Measurements from ENCODE around the gene PLXNA4. TPM values are rescaled to one million over a fixed set of nuclear protein-coding genes. Genes with fewer than 3 reads are reported as not detected.
A peak's percentile ranks its signal among the peaks of the same experiment; 100 is the strongest.

PLXNA4 gene
- total and polyA plus RNA-seq, 3 donors from 2014 or later = 3.4 to 5.5 (median 3.8) TPM

DNA sequence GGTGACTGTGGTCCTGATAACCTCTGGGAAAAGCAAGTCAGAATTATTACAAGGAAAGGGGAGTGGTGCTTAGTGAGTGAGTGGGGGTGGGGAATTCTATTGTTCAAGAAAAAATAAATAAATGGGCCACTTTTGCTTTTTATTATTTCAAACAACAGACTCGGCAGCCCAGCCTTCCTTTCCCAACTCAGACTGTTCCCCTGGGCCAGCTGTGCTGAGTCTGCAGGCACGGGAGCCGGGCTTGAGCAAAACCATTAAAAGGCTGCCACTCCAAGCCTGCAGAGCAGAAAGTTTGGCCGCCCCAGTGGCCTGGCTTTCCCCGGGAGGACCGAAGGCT lies 90.0 kb downstream of the PLXNA4 start:
- Histone ChIP-seq H3K27me3 (no peaks in the 10 kb centered on the region), H3K4me1 (peaks cover 3% of the 10 kb centered on the region), H3K27ac (no peak overlapping the region), H3K36me3 (ENCODE audit: low read depth, missing control alignments) (no peaks in the 10 kb centered on the region), H3K4me3 (no peak overlapping the region), H3K9me3 (no peaks in the 10 kb centered on the region)
- DNase-seq = peak; percentile 52
- intact Hi-C loops (cut with DNase I; ENCODE audit: low total_unique reads) = loop anchor here (10.0 kb wide), 1 partner anchor 81 kb away; no protein-coding TSS in a partner anchor
- TF ChIP-seq CTCF (IDR thresholded peaks at IDR 0.05) (no peak), POLR2A (IDR thresholded peaks at IDR 0.05) (no peak)
- WGBS, 2 donors = 37 to 42% methylated on average over 6 of the region's 6 CpGs

GRCh38 chr7:132485600-132486273 lies 90.5 kb downstream of the PLXNA4 start:
- DNase-seq = no peak
- Histone ChIP-seq H3K27me3 (no peaks in the 10 kb centered on the region), H3K4me3 (no peak overlapping the region), H3K9me3 (no peaks in the 10 kb centered on the region), H3K4me1 (peaks cover 4% of the 10 kb centered on the region), H3K27ac (no peak overlapping the region), H3K36me3 (ENCODE audit: low read depth, missing control alignments) (no peaks in the 10 kb centered on the region)
- intact Hi-C loops (cut with DNase I; ENCODE audit: low total_unique reads) = loop anchor here (10.0 kb wide), 1 partner anchor 81 kb away; no protein-coding TSS in a partner anchor
- WGBS, 2 donors = 75 to 76% methylated on average over 9 of the region's 9 CpGs
- TF ChIP-seq POLR2A (IDR thresholded peaks at IDR 0.05) = no peak
- no peak for TF ChIP-seq CTCF (IDR thresholded peaks at IDR 0.05)

DNA sequence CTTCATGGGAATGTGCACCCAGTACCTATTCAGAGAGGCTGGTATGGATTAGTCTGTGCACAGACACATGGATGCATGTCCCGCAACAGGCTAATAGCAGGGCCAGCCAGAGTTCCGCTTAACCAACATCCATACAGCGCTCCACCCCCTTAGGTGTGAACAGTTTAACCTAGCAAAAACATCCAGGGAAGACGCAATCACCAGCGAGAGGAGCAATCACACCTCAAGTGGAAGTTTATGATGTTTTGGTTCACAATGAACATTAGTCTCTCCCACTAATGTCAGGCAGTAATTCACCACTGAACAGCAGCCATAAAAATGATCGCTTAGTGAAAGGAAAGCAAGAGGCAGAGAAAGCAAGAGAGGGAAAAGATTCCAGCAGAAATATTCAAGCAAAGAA lies 91.1 kb downstream of the PLXNA4 start:
- no peak overlapping the region for H3K4me3 ChIP-seq
- H3K4me1 ChIP-seq = peaks cover 5% of the 10 kb centered on the region
- no peak for DNase-seq
- H3K27ac ChIP-seq = no peak overlapping the region
- no peaks in the 10 kb centered on the region for H3K36me3 ChIP-seq (ENCODE audit: low read depth, missing control alignments)
- no peak for TF ChIP-seq POLR2A (IDR thresholded peaks at IDR 0.05)
- no peak for TF ChIP-seq CTCF (IDR thresholded peaks at IDR 0.05)
- H3K9me3 ChIP-seq = no peaks in the 10 kb centered on the region
- no peaks in the 10 kb centered on the region for H3K27me3 ChIP-seq
- WGBS, 2 donors = 91 to 92% methylated on average over 6 of the region's 6 CpGs
- intact Hi-C loops (cut with DNase I; ENCODE audit: low total_unique reads) = loop anchor here (10.0 kb wide), 1 partner anchor 80 kb away; no protein-coding TSS in a partner anchor

- no peak overlapping the region for H3K4me3 ChIP-seq
- peaks cover 5% of the 10 kb centered on the region for H3K4me1 ChIP-seq
- DNase-seq = no peak
- no peak overlapping the region for H3K27ac ChIP-seq
- no peaks in the 10 kb centered on the region for H3K9me3 ChIP-seq
- intact Hi-C loops (cut with DNase I; ENCODE audit: low total_unique reads) = loop anchor here (10.0 kb wide), 1 partner anchor 78 kb away; no protein-coding TSS in a partner anchor
- H3K27me3 ChIP-seq = no peaks in the 10 kb centered on the region
- 94% methylated on average over 8 of the region's 8 CpGs for WGBS, 2 donors
- H3K36me3 ChIP-seq (ENCODE audit: low read depth, missing control alignments) = no peaks in the 10 kb centered on the region
- TF ChIP-seq POLR2A (IDR thresholded peaks at IDR 0.05) (no peak), CTCF (IDR thresholded peaks at IDR 0.05) (no peak)
Observed at GRCh38 chr7:132482866-132483265, 93.4 kb downstream of the PLXNA4 start.

DNA sequence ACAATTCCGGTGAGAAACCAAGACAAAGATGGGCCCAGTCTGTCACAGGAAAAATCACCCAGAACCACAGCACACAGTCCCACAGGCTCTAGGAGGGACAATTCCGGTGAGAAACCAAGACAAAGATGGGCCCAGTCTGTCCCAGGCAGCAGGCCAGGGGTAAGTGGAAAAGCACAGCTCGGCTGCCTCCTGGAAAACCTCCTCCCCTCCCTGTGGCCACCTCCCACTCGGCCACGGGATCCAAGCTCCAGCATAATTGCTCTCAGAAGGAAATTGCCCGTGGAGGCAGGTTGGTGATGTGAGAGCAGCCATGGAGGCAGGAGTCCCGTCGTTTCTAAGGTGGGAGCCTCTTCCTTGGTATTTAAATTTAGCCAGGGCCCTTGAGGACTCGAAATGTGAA lies 95.7 kb downstream of the PLXNA4 start:
- Histone ChIP-seq H3K27me3 (no peaks in the 10 kb centered on the region), H3K27ac (no peak overlapping the region), H3K9me3 (no peaks in the 10 kb centered on the region), H3K4me1 (peaks cover 2% of the 10 kb centered on the region), H3K36me3 (ENCODE audit: low read depth, missing control alignments) (no peaks in the 10 kb centered on the region), H3K4me3 (no peak overlapping the region)
- TF ChIP-seq CTCF (IDR thresholded peaks at IDR 0.05) = no peak
- no peak for TF ChIP-seq POLR2A (IDR thresholded peaks at IDR 0.05)
- peak; percentile 66 for DNase-seq
- intact Hi-C loops (cut with DNase I; ENCODE audit: low total_unique reads) = loop anchor here (10.0 kb wide), 1 partner anchor 76 kb away; no protein-coding TSS in a partner anchor
- WGBS, 2 donors = 43 to 54% methylated on average over 9 of the region's 9 CpGs
